ENCODE data around the gene MMP20.

Gene MMP20

GRCh38 chr11:102552020-102552419 is 73.1 kb downstream of the MMP20 start:
- DNase-seq = no peak

- no peak for DNase-seq
Measured at GRCh38 chr11:102551169-102551781, 73.9 kb downstream of the MMP20 start.

GRCh38 chr11:102546923-102547471 is 78.1 kb downstream of the MMP20 start:
- DNase-seq = no peak

- DNase-seq = no peak
Measured at GRCh38 chr11:102546427-102546826, 78.7 kb downstream of the MMP20 start.

- DNase-seq = no peak
Measured at GRCh38 chr11:102545701-102546100, 79.4 kb downstream of the MMP20 start.

- no peak for DNase-seq
Measured at GRCh38 chr11:102544594-102544993, 80.5 kb downstream of the MMP20 start.

GRCh38 chr11:102539567-102539966 is 85.6 kb downstream of the MMP20 start:
- no peak for DNase-seq

GRCh38 chr11:102538932-102539331 is 86.2 kb downstream of the MMP20 start:
- DNase-seq = no peak

GRCh38 chr11:102534261-102534872 is 90.8 kb downstream of the MMP20 start:
- DNase-seq = no peak

GRCh38 chr11:102530558-102530957 is 94.6 kb downstream of the MMP20 start, which contains the start of gene MMP7:
MMP7 (minus strand) TSS chr11:102530747; CDS start chr11:102530700, 47 bp downstream.
- DNase-seq = no peak

GRCh38 chr11:102528618-102529017 is 96.5 kb downstream of the MMP20 start:
- DNase-seq = no peak

- no peak for DNase-seq
Measured at GRCh38 chr11:102527684-102528083, 97.4 kb downstream of the MMP20 start.

GRCh38 chr11:102527041-102527440 is 98.1 kb downstream of the MMP20 start:
- DNase-seq = no peak
